Panc1 (cell line): Measurements from ENCODE around the gene TRPM5. TPM values are rescaled to one million over a fixed set of nuclear protein-coding genes. Genes with fewer than 3 reads are reported as not detected.

Experiments
- ATAC-seq: fragments of 200-7000 bp; cut with Tn5 transposase; 2 replicates; pipeline ENCODE4 v1.9.1; 2020; ENCODE audit warnings: mild to moderate bottlenecking, moderate library complexity
- BruUV-seq: library from RNA; stranded (reverse); fragments of 400-500 nt; replicated peaks from 2 replicates; lab custom pipeline; 2021; lab: Mats Ljungman, UMichigan
- CTCF ChIA-PET: fragments of 300-600 bp; sonication (Branson Sonifier 250); formaldehyde crosslinking; loops from one replicate; lab custom pipeline; 2022; ENCODE audit warnings: antibody characterized with exemption; lab: Charles Lee
- POLR2A ChIA-PET: fragments of 300-600 bp; sonication (Branson Sonifier 250); formaldehyde crosslinking; loops from one replicate; lab custom pipeline; 2022; ENCODE audit warnings: antibody characterized with exemption; lab: Charles Lee
- DNase-seq: peaks from one replicate; pipeline ENCODE4 v3.0.0-alpha.2; 2010; ENCODE audit warnings: low read depth, low spot score
- H3K27ac ChIP-seq: 2 replicates; pipeline ENCODE4 v1.5.1; 2011; ENCODE audit warnings: mild to moderate bottlenecking, low read length, inconsistent platforms
- H3K27me3 ChIP-seq: fragments of 200-500 bp; sonication (Bioruptor generic); 2 replicates; pipeline ENCODE4 v1.6.0; 2014; ENCODE audit warnings: low read length, inconsistent platforms; ENCODE audit not compliant: control insufficient read depth, insufficient read depth
- H3K36me3 ChIP-seq: fragments of 200-500 bp; sonication (Bioruptor generic); 2 replicates; pipeline ENCODE4 v1.5.1; 2014; ENCODE audit warnings: inconsistent platforms, mild to moderate bottlenecking, low read length, moderate library complexity; ENCODE audit not compliant: control insufficient read depth, insufficient read depth
- H3K4me1 ChIP-seq: 2 replicates; pipeline ENCODE4 v1.5.1; 2011; ENCODE audit warnings: inconsistent platforms, mild to moderate bottlenecking, low read length, moderate library complexity; ENCODE audit not compliant: control insufficient read depth, insufficient read depth
- H3K4me3 ChIP-seq, 2 experiments: 2 replicates each; pipeline ENCODE4 v1.5.1; 2011 to 2012; ENCODE audit warnings: low read depth in 2 of 2, low read length in 2 of 2, mild to moderate bottlenecking in 2 of 2, inconsistent platforms in 1 of 2, moderate library complexity in 1 of 2
- H3K9me3 ChIP-seq: fragments of 200-500 bp; sonication (Bioruptor generic); 2 replicates; pipeline ENCODE4 v1.5.1; 2014; ENCODE audit warnings: low read depth, mild to moderate bottlenecking, inconsistent platforms, low read length, moderate library complexity; ENCODE audit not compliant: control insufficient read depth, insufficient read depth
- CTCF ChIP-seq: fragments of 450-650 bp; IDR thresholded peaks from 2 replicates; pipeline ENCODE4 v1.5.1; 2017; ENCODE audit warnings: mild to moderate bottlenecking
- POLR2AphosphoS5 ChIP-seq: IDR thresholded peaks from 2 replicates; pipeline ENCODE4 v1.6.1; 2012; ENCODE audit warnings: mild to moderate bottlenecking, low read depth, low read length, moderate library complexity
- REST ChIP-seq, 2 experiments: IDR thresholded peaks; 2 replicates each; pipeline ENCODE4 v1.6.1; 2011 to 2012; ENCODE audit warnings: low read depth in 2 of 2, control low read depth in 1 of 2, low read length in 1 of 2, mild to moderate bottlenecking in 1 of 2, moderate library complexity in 1 of 2; ENCODE audit not compliant: insufficient read depth in 1 of 2
- SIN3A ChIP-seq: IDR thresholded peaks from 2 replicates; pipeline ENCODE4 v1.6.1; 2012; ENCODE audit warnings: low read depth, mild to moderate bottlenecking, low read length, moderate library complexity, borderline replicate concordance; ENCODE audit not compliant: insufficient read depth
- TCF7L2 ChIP-seq: IDR thresholded peaks from 2 replicates; pipeline ENCODE4 v1.6.1; 2011; ENCODE audit warnings: mild to moderate bottlenecking, low read depth, low read length, inconsistent platforms
- in situ Hi-C: cut with HindIII; loops from 2 replicates; pipeline ENCODE4 v1.10.0; 2016; ENCODE audit warnings: low sequenced_read_pairs, low pct_unique_long_range_greater_than_20kb
- intact Hi-C: fragments of 100-400 bp; cut with micrococcal nuclease; formaldehyde crosslinking; loops from one replicate; pipeline ENCODE4 v1.10.0; 2022; ENCODE audit not compliant: unreplicated experiment
- total RNA-seq: library from RNA; stranded (reverse); gene quantifications from one replicate; pipeline ENCODE4 v1.2.1, GENCODE V29; 2021; ENCODE audit not compliant: unreplicated experiment

TRPM5 gene
- total RNA-seq, 1 experiment from 2014 or later, result 0.08 TPM

GRCh38 chr11:2406878-2407410 is 37.4 kb downstream of the TRPM5 start:
- Histone ChIP-seq H3K9me3 (no peaks in the 10 kb centered on the region), H3K27me3 (no peaks in the 10 kb centered on the region), H3K4me3 (no peak overlapping the region), H3K27ac (no peak overlapping the region), H3K36me3 (peaks cover 4% of the 10 kb centered on the region; the same call in 1 of the 2 replicates), H3K4me1 (peaks cover 3% of the 10 kb centered on the region)
- no peak for TF ChIP-seq REST (IDR thresholded peaks at IDR 0.05; ENCODE audit: insufficient read depth in 1 of 2, low read depth in 2 of 2, low read length in 1 of 2)
- no peak for TF ChIP-seq SIN3A
- no peak for TF ChIP-seq CTCF
- TF ChIP-seq POLR2AphosphoS5, result no peak
- TF ChIP-seq TCF7L2, result no peak
- intact Hi-C loops, result no loop called here
- ChIA-PET CTCF (no interaction called here), POLR2A (no interaction called here)
- no peak for ATAC-seq
- no peak for DNase-seq
- no TSS peak for BruUV-seq
- in situ Hi-C loops, result no loop called here

GRCh38 chr11:2406451-2406850 is 37.9 kb downstream of the TRPM5 start:
- Histone ChIP-seq H3K4me1 (peaks cover 8% of the 10 kb centered on the region), H3K4me3 (no peak overlapping the region), H3K27me3 (no peaks in the 10 kb centered on the region), H3K36me3 (peaks cover 4% of the 10 kb centered on the region; the same call in 1 of the 2 replicates), H3K27ac (no peak overlapping the region), H3K9me3 (no peaks in the 10 kb centered on the region)
- no TSS peak for BruUV-seq
- CTCF ChIA-PET, result interaction anchor here (1.2 kb wide), 1 partner anchor 14 kb away, joined by 3 read pairs; no protein-coding TSS in a partner anchor
- DNase-seq (no peak), ATAC-seq (no peak)
- in situ Hi-C loops (no loop called here), intact Hi-C loops (no loop called here)
- no peak for TF ChIP-seq CTCF
- TF ChIP-seq TCF7L2, result no peak
- TF ChIP-seq REST (IDR thresholded peaks at IDR 0.05; ENCODE audit: insufficient read depth in 1 of 2, low read depth in 2 of 2, low read length in 1 of 2), result no peak
- TF ChIP-seq POLR2AphosphoS5, result no peak
- TF ChIP-seq SIN3A, result no peak
- POLR2A ChIA-PET, result no interaction called here
